Psoas muscle (tissue), 8 donors: ENCODE measurements around the gene NEK10. TPM values are rescaled to one million over a fixed set of nuclear protein-coding genes. Genes with fewer than 3 reads are reported as not detected.

Source experiments
- ATAC-seq, 4 donors: fragments of 200-7000 bp; cut with Tn5 transposase; one replicate each; pipeline ENCODE4 v1.9.1; 2020; ENCODE audit warnings: moderate library complexity in 3 of 4, mild to moderate bottlenecking in 2 of 4
- DNase-seq, 2 donors: peaks; one replicate each; pipeline ENCODE4 v3.0.0-alpha.2; 2020
- H3K27ac ChIP-seq: fragments of 200-600 bp; one replicate; pipeline ENCODE4 v1.8.0; 2022
- H3K27me3 ChIP-seq, 3 donors: fragments of 200-600 bp in 1 of 3; one replicate each; pipeline versions ENCODE4 v1.6.1 to v1.8.0; 2013 to 2022; ENCODE audit warnings: low read length in 2 of 3, mild to moderate bottlenecking in 2 of 3, moderate library complexity in 1 of 3; ENCODE audit not compliant: insufficient read depth in 3 of 3
- H3K36me3 ChIP-seq, 2 donors: fragments of 200-600 bp in 1 of 2; one replicate each; pipeline versions ENCODE4 v1.6.1 to v1.8.0; 2013 to 2022; ENCODE audit warnings: low read depth in 1 of 2, mild to moderate bottlenecking in 1 of 2, moderate library complexity in 1 of 2; ENCODE audit not compliant: insufficient read depth in 1 of 2
- H3K4me1 ChIP-seq: fragments of 200-600 bp; one replicate; pipeline ENCODE4 v1.8.0; 2022
- H3K4me3 ChIP-seq: fragments of 200-600 bp; one replicate; pipeline ENCODE4 v1.8.0; 2022; ENCODE audit warnings: mild to moderate bottlenecking
- H3K9me3 ChIP-seq: fragments of 200-600 bp; one replicate; pipeline ENCODE4 v1.8.0; 2022
- CTCF ChIP-seq: fragments of 200-600 bp; IDR thresholded peaks from one replicate; pipeline ENCODE4 v1.8.0; 2022; ENCODE audit warnings: antibody characterized with exemption
- WGBS, 3 donors: extraction: QIAGEN DNeasy Blood & Tissue Kit; methylation state at CpG; one replicate each; pipeline versions ENCODE4 v1.1.6 to v1.1.7; 2013; 5-methylcytosine and 5-hydroxymethylcytosine counted together
- intact Hi-C, 2 donors: fragments of 100-400 bp; cut with DNase I; formaldehyde crosslinking; loops; one replicate each; pipeline versions ENCODE4 v1.11.0 to v1.14.2; 2022
- polyA plus RNA-seq, 3 donors: library from polyadenylated mRNA; stranded (reverse); fragments of 200-250 nt; gene quantifications; one replicate each; pipeline ENCODE4 v1.2.3, GENCODE V29; 2013
- total RNA-seq, 4 donors: library from RNA; stranded (reverse); fragmentation: NEBNext Ultra II Directional in 2 of 4; extraction: Animal tissue kit (Norgen Biotek cat#: 25700) in 2 of 4; gene quantifications; one replicate each; pipeline versions ENCODE4 v1.2.1 to v1.2.4, GENCODE V29; 2021 to 2023
- donor health status: healthy with polysubstance abuse.
- donor health status: DM: no; HTN: no; CAD: no; lungs with moderate emphysema.
- donor health status: Bipolar disorder and iron deficiency.
- donor health status: healthy.
- donor health status: DM: yes; HTN: yes; CAD: no.
- donor health status: DM: no; HTN: no; CAD: no.
- donor health status: DM: no; HTN: no; CAD: no.
- donor health status: DM: yes; HTN: yes; CAD: no.

The NEK10 gene
- total and polyA plus RNA-seq, 7 donors = 0.44 to 16.6 (median 5.0) TPM

DNA sequence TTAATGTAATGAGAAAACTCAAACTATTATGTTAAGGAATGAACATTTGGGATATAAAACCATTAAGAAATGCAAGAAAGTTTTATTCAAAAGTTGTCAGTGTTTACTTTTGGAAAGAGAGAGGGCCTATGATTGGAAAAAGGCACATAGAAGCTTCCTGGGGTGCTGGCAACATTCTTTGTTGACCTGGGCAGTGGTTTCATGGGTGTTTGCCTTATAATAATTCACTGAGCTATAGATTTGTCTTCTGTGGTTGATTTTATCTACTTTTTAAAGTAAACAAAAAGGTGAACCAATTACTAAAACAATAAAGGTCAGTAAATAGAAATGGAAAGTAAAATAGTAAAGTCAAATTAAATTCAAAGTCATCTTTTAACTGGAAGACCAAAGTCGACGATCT lies 308.8 kb downstream of the NEK10 start:
- no peak for TF ChIP-seq CTCF

More for the DNA sequence above, 308.8 kb downstream of the NEK10 start:
- ATAC-seq = no peak
- no peak overlapping the region for H3K4me3 ChIP-seq
- H3K27me3 ChIP-seq = no peaks in the 10 kb centered on the region
- no peak overlapping the region for H3K27ac ChIP-seq
- intact Hi-C loops = no loop called here
- WGBS, 3 donors = 53 to 79% (median 74%) methylated on average over 2 of the region's 2 CpGs
- no peak for DNase-seq
- H3K36me3 ChIP-seq = no peaks in the 10 kb centered on the region
- no peaks in the 10 kb centered on the region for H3K4me1 ChIP-seq
- H3K9me3 ChIP-seq = no peaks in the 10 kb centered on the region

Other genes with a start within 250 kb of the NEK10 start
- 10 to 100 TPM; 13.3 to 26.6 (median 16.8) TPM for gene SLC4A7, start 115.0 kb upstream of the NEK10 start, total RNA-seq
- 1 to 10 TPM; 1.4 to 3.1 (median 1.9) TPM for gene SLC4A7, start 115.0 kb upstream of the NEK10 start, polyA plus RNA-seq